K562 (cell line): Measurements from ENCODE around the gene ABCA4. TPM values are rescaled to one million over a fixed set of nuclear protein-coding genes. Genes with fewer than 3 reads are reported as not detected.

Experiments used
- ATAC-seq: fragments of 200-7000 bp; cut with Tn5 transposase; 3 replicates; pipeline ENCODE4 v1.9.1; 2020; ENCODE audit warnings: moderate library complexity
- BruUV-seq: library from RNA; stranded (reverse); fragments of 400-500 nt; replicated peaks from 2 replicates; lab custom pipeline; 2021; lab: Mats Ljungman, UMichigan
- CTCF ChIA-PET: fragments of 300-600 bp; formaldehyde crosslinking; extraction: SDS; loops from one replicate; lab custom pipeline; 2021; ENCODE audit warnings: low intra/inter-chr PET ratio; lab: Yijun Ruan, JAX
- POLR2A ChIA-PET: fragments of 300-600, 350-650 bp; sonication (Branson Sonifier 250); formaldehyde crosslinking; extraction: SDS; loops from one replicate; lab custom pipeline; 2021; ENCODE audit warnings: antibody characterized with exemption, inconsistent platforms; lab: Yijun Ruan, JAX
- DNase-seq, 4 experiments: peaks; one replicate each; pipeline versions ENCODE4 v3.0.0 to v3.0.0-alpha.2; 2011 to 2018; ENCODE audit warnings: low spot score in 3 of 4, mixed read lengths in 3 of 4; ENCODE audit errors: extremely low read depth in 1 of 4
- FAIRE-seq: peaks from 2 replicates; lab custom pipeline; 2011; peaks lifted over from hg19 to GRCh38; lab: Jason Lieb, UNC
- H2AFZ ChIP-seq: 2 replicates; pipeline ENCODE4 v1.6.0; 2011; ENCODE audit warnings: low read depth, low read length, control low read depth, inconsistent platforms
- H3K27ac ChIP-seq: fragments of 200-600 bp; 3 replicates; pipeline ENCODE4 v1.8.0; 2011; ENCODE audit warnings: low read depth, mild to moderate bottlenecking, control low read depth, inconsistent platforms, low read length, moderate library complexity, mixed read lengths; ENCODE audit errors: extremely low read depth
- H3K27me3 ChIP-seq, 2 experiments: fragments of 300-600 bp in 1 of 2; 2 replicates in 1 of 2; 3 replicates in 1 of 2; pipeline versions ENCODE4 v1.6.0 to v1.8.0; 2011; ENCODE audit warnings: inconsistent platforms in 2 of 2, low read length in 2 of 2, mild to moderate bottlenecking in 1 of 2, mixed read lengths in 1 of 2, moderate library complexity in 1 of 2; ENCODE audit not compliant: control insufficient read depth in 2 of 2, insufficient read depth in 2 of 2
- H3K36me3 ChIP-seq: fragments of 300-600 bp; 3 replicates; pipeline ENCODE4 v1.8.0; 2011; ENCODE audit warnings: mild to moderate bottlenecking, low read length, inconsistent platforms; ENCODE audit not compliant: control insufficient read depth, insufficient read depth
- H3K4me1 ChIP-seq, 2 experiments: fragments of 200-600 bp in 1 of 2; replicated peaks in 1 of 2; 2 replicates in 1 of 2; 3 replicates in 1 of 2; pipeline versions ENCODE4 v1.5.1 to v1.8.0; 2011; ENCODE audit warnings: inconsistent platforms in 2 of 2, low read length in 2 of 2, mild to moderate bottlenecking in 1 of 2, mixed read lengths in 1 of 2, moderate library complexity in 1 of 2; ENCODE audit not compliant: control insufficient read depth in 2 of 2, insufficient read depth in 2 of 2
- H3K4me2 ChIP-seq: 2 replicates; pipeline ENCODE4 v1.6.1; 2011; ENCODE audit warnings: low read length, control low read depth, inconsistent platforms, mixed read lengths; ENCODE audit not compliant: insufficient read depth
- H3K4me3 ChIP-seq: fragments of 200-600 bp; sonication (generic), shearing (Covaris generic); 2 replicates; pipeline ENCODE4 v1.5.1; 2016; ENCODE audit warnings: control low read depth, inconsistent platforms
- H3K79me2 ChIP-seq: fragments of 200-600 bp; 3 replicates; pipeline ENCODE4 v1.8.0; 2011; ENCODE audit warnings: low read length, inconsistent platforms; ENCODE audit not compliant: control insufficient read depth, insufficient read depth
- H3K9ac ChIP-seq, 2 experiments: 2 replicates each; pipeline versions ENCODE4 v1.6.0 to v1.6.1; 2011; ENCODE audit warnings: low read depth in 2 of 2, low read length in 2 of 2, control low read depth in 1 of 2, inconsistent platforms in 1 of 2, mild to moderate bottlenecking in 1 of 2, mixed read lengths in 1 of 2; ENCODE audit not compliant: insufficient read depth in 1 of 2
- H3K9me1 ChIP-seq: one replicate; pipeline ENCODE4 v1.6.0; 2011; ENCODE audit warnings: inconsistent platforms, mild to moderate bottlenecking, low read length, moderate library complexity; ENCODE audit not compliant: control insufficient read depth, insufficient read depth
- H3K9me3 ChIP-seq: replicated peaks from 2 replicates; pipeline ENCODE4 v1.5.1; 2011; ENCODE audit warnings: low read depth, low read length, inconsistent platforms; ENCODE audit not compliant: control insufficient read depth, insufficient read depth
- H4K20me1 ChIP-seq: replicated peaks from 2 replicates; pipeline ENCODE4 v1.6.1; 2011; ENCODE audit warnings: low read length, inconsistent platforms, mixed read lengths; ENCODE audit not compliant: control insufficient read depth, insufficient read depth
- ATF3 ChIP-seq, 2 experiments: fragments of 450-650 bp in 1 of 2; sonication (generic) in 1 of 2; formaldehyde crosslinking in 1 of 2; IDR thresholded peaks in 1 of 2; conservative IDR thresholded peaks in 1 of 2; 2 replicates each; pipeline versions ENCODE4 v1.6.1 to v1.8.1; 2016 to 2023; ENCODE audit warnings: mild to moderate bottlenecking in 2 of 2, moderate library complexity in 2 of 2, inconsistent platforms in 1 of 2, missing genetic modification reagents in 1 of 2
- BRCA1 ChIP-seq, 2 experiments: fragments of 450-650 bp in 1 of 2; sonication (generic) in 1 of 2; formaldehyde crosslinking in 1 of 2; IDR thresholded peaks; 2 replicates each; pipeline versions ENCODE4 v1.5.0 to v1.6.1; 2017 to 2020; ENCODE audit warnings: mild to moderate bottlenecking in 1 of 2, missing genetic modification reagents in 1 of 2
- DLX4 ChIP-seq: fragments of 250-450 bp; sonication (Bioruptor Pico); IDR thresholded peaks from 2 replicates; pipeline ENCODE4 v1.6.1; 2021; ENCODE audit warnings: mild to moderate bottlenecking
- ESRRA ChIP-seq: fragments of 450-650 bp; IDR thresholded peaks from 2 replicates; pipeline ENCODE4 v1.6.1; 2014; ENCODE audit warnings: low read depth, mild to moderate bottlenecking, moderate library complexity, borderline replicate concordance
- FOXM1 ChIP-seq, 2 experiments: fragments of 450-650 bp in 1 of 2; sonication (generic) in 1 of 2; formaldehyde crosslinking in 1 of 2; IDR thresholded peaks; 2 replicates each; pipeline versions ENCODE4 v1.6.1 to v1.9.0; 2017 to 2022; ENCODE audit warnings: low read depth in 2 of 2, mild to moderate bottlenecking in 2 of 2, missing genetic modification reagents in 1 of 2, moderate library complexity in 1 of 2
- GABPB2 ChIP-seq: fragments of 250-450 bp; sonication (Bioruptor Pico); conservative IDR thresholded peaks from 2 replicates; pipeline ENCODE4 v1.5.1; 2021; ENCODE audit warnings: mild to moderate bottlenecking
- KAT2B ChIP-seq: IDR thresholded peaks from one replicate; pipeline ENCODE4 v1.6.1; 2012; ENCODE audit warnings: low read depth, mild to moderate bottlenecking, control low read depth, inconsistent platforms, low read length, moderate library complexity
- MAX ChIP-seq: sonication (generic); formaldehyde crosslinking; IDR thresholded peaks from 2 replicates; pipeline ENCODE4 v1.9.0; 2022; ENCODE audit warnings: mild to moderate bottlenecking, missing genetic modification reagents
- SOX6 ChIP-seq: fragments of 450-650 bp; IDR thresholded peaks from 2 replicates; pipeline ENCODE4 v1.6.1; 2014; ENCODE audit warnings: mild to moderate bottlenecking
- ZBTB33 ChIP-seq: sonication (generic); formaldehyde crosslinking; IDR thresholded peaks from 2 replicates; pipeline ENCODE4 v1.8.1; 2023; ENCODE audit warnings: mild to moderate bottlenecking, missing genetic modification reagents
- WGBS: fragments of 100-300 bp; shearing (Covaris generic); methylation state at CpG from one replicate; pipeline ENCODE4 v1.1.6; 2016; ENCODE audit warnings: low coverage, mixed read lengths; ENCODE audit not compliant: insufficient coverage; ENCODE audit errors: missing lambda C conversion rate; 5-methylcytosine and 5-hydroxymethylcytosine counted together
- in situ Hi-C: fragments of 300-500 bp; cut with MboI; formaldehyde crosslinking; loops from 4 replicates; pipeline ENCODE4 v1.15.0; 2018; ENCODE audit warnings: inconsistent platforms, mixed read lengths
- intact Hi-C: fragments of 100-400 bp; cut with micrococcal nuclease; formaldehyde crosslinking; loops from 2 replicates; pipeline ENCODE4 v1.14.2; 2022
- polyA plus RNA-seq, 8 experiments: library from polyadenylated mRNA; depleted of rRNA in 4 of 8; stranded (reverse) in 5 of 8; unstranded in 3 of 8; fragments of >200 nt; fragmentation: Nextera tagmentation in 2 of 8; fragmentation: Illumina TruSeq in 1 of 8; extraction: Ambion mirVana in 2 of 8; extraction: Trizol in 1 of 8; gene quantifications; 2 replicates each; pipeline versions ENCODE4 v1.2.1 to v1.2.3, GENCODE V29; 2011 to 2014; ENCODE audit warnings: inconsistent platforms in 1 of 8, missing spikeins in 1 of 8
- total RNA-seq, 7 experiments: library from RNA; depleted of rRNA in 6 of 7; stranded (reverse); fragments of >200 nt in 6 of 7; fragmentation: Illumina TruSeq in 2 of 7; extraction: Trizol in 2 of 7; gene quantifications; 2 replicates each; pipeline versions ENCODE4 v1.2.1 to v1.2.3, GENCODE V29; 2011 to 2021; ENCODE audit warnings: low replicate concordance in 1 of 7
- TF ChIP-seq, protein P1 (sequence below): fragments of 250-450 bp; sonication (Bioruptor Pico); IDR thresholded peaks from 2 replicates; pipeline ENCODE4 v1.4.0; 2020
- TF ChIP-seq, protein P2 (sequence below): IDR thresholded peaks from 2 replicates; pipeline ENCODE4 v1.6.1; 2012; ENCODE audit warnings: low read depth, low read length, improper control_type of control experiment, borderline replicate concordance

The ABCA4 gene
- total and polyA plus RNA-seq, 9 of the 15 experiments (the other 6 are each of a cell fraction or from before 2014, with no cell fraction given) = 0.01 to 0.04 TPM; not detected in 7

DNA sequence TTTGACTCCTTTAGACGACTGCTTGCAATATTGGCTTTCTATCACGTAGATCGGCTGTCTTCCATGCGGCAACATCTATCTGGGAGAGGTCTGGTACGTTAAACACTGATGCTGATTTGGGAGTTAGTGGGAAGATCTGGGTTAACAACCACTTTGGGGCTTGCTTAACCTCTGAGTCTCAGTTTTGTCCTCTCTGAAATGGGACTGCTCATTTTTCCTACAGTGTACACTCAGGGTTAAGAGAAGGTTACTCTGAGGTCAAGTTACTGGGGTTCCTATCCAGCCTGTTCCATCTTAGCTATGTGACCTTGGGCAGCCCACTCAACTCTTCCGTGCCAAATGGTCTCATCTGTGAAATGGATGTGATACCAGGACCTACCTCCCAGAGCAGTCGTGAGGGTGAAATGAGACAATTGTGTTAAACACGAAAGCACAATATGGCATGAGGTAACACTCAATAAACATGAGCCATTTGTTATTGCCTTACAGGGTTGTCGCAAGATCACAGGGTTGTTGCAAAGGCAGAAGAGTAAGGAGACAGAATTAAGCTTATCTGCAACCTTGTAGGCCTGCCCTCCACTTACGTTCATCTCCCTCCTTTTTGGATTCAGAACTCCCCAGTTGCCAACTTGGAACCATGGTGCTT lies 5.6 kb downstream of the ABCA4 start:
- ATAC-seq = no peak
- TF ChIP-seq, protein P1, sequence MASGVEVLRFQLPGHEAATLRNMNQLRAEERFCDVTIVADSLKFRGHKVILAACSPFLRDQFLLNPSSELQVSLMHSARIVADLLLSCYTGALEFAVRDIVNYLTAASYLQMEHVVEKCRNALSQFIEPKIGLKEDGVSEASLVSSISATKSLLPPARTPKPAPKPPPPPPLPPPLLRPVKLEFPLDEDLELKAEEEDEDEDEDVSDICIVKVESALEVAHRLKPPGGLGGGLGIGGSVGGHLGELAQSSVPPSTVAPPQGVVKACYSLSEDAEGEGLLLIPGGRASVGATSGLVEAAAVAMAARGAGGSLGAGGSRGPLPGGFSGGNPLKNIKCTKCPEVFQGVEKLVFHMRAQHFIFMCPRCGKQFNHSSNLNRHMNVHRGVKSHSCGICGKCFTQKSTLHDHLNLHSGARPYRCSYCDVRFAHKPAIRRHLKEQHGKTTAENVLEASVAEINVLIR = no peak
- TF ChIP-seq ZBTB33 (CRISPR knock-in tag) (no peak), MAX (no peak), ATF3 (IDR thresholded peaks at IDR 0.05) (no peak), ATF3 (CRISPR knock-in tag; conservative IDR thresholded peaks at IDR 0.05) (no peak), SOX6 (no peak), KAT2B (no peak), GABPB2 (no peak), ESRRA (no peak), DLX4 (no peak), FOXM1 (IDR thresholded peaks at IDR 0.05; ENCODE audit: low read depth) (no peak), FOXM1 (CRISPR knock-in tag; IDR thresholded peaks at IDR 0.05; ENCODE audit: low read depth) (no peak), BRCA1 (IDR thresholded peaks at IDR 0.05) (no peak), BRCA1 (CRISPR knock-in tag; IDR thresholded peaks at IDR 0.05) (no peak)
- TF ChIP-seq, protein P2, sequence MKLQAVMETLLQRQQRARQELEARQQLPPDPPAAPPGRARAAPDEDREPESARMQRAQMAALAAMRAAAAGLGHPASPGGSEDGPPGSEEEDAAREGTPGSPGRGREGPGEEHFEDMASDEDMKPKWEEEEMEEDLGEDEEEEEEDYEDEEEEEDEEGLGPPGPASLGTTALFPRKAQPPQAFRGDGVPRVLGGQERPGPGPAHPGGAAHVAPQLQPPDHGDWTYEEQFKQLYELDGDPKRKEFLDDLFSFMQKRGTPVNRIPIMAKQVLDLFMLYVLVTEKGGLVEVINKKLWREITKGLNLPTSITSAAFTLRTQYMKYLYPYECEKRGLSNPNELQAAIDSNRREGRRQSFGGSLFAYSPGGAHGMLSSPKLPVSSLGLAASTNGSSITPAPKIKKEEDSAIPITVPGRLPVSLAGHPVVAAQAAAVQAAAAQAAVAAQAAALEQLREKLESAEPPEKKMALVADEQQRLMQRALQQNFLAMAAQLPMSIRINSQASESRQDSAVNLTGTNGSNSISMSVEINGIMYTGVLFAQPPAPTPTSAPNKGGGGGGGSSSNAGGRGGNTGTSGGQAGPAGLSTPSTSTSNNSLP = no peak

More for the DNA sequence above, 5.6 kb downstream of the ABCA4 start:
- Histone ChIP-seq H3K27me3 (peaks cover 6 to 41% of the 10 kb centered on the region in 2 experiments), H3K27ac (no peak overlapping the region), H3K9ac (no peak overlapping the region), H3K79me2 (no peaks in the 10 kb centered on the region), H3K36me3 (no peaks in the 10 kb centered on the region), H3K4me3 (no peak overlapping the region), H4K20me1 (no peaks in the 10 kb centered on the region), H3K9me3 (no peaks in the 10 kb centered on the region), H3K4me1 (no peaks in the 10 kb centered on the region), H3K9me1 (no peaks in the 10 kb centered on the region), H3K4me2 (no peak overlapping the region), H2AFZ (no peak overlapping the region)
- no TSS peak for BruUV-seq
- DNase-seq (no peak), FAIRE-seq (no peak)
- in situ Hi-C loops (no loop called here), intact Hi-C loops (no loop called here)
- ChIA-PET CTCF (no interaction called here), POLR2A (no interaction called here)
- 0% methylated on average over 10 of the region's 10 CpGs for WGBS
